Loucy (cell line): ENCODE measurements around the gene PCF11.

Source experiments
- CTCF ChIP-seq: fragments of 200-600 bp; sonication (generic); conservative IDR thresholded peaks from 2 replicates; pipeline ENCODE4 v1.5.1; 2014; ENCODE audit warnings: mild to moderate bottlenecking, antibody characterized with exemption, low read length
- EZH2phosphoT487 ChIP-seq: fragments of 200-600 bp; IDR thresholded peaks from 2 replicates; pipeline ENCODE4 v1.6.1; 2018; ENCODE audit warnings: antibody characterized with exemption, mild to moderate bottlenecking, moderate library complexity, borderline replicate concordance

- TF ChIP-seq CTCF = no peak
- TF ChIP-seq EZH2phosphoT487 = no peak
These were observed 38.7 kb downstream of the PCF11 start for GRCh38 chr11:83195649-83196048.
